Pancreas (tissue), 10 donors: Measurements from ENCODE around the gene STRN. TPM values are rescaled to one million over a fixed set of nuclear protein-coding genes. Genes with fewer than 3 reads are reported as not detected.

Source experiments
- ATAC-seq, 4 donors: fragments of 200-7000 bp; cut with Tn5 transposase; one replicate each; pipeline versions ENCODE4 v1.8.0 to v1.9.1; 2020; ENCODE audit warnings: mild to moderate bottlenecking in 4 of 4, moderate library complexity in 4 of 4
- DNase-seq, 6 donors: peaks; one replicate each; pipeline ENCODE4 v3.0.0-alpha.2; 2020
- FAIRE-seq: peaks from 2 replicates; lab custom pipeline; 2012; peaks lifted over from hg19 to GRCh38; lab: Jason Lieb, UNC
- H3K27ac ChIP-seq, 4 donors: fragments of 200-600 bp; sonication (generic); 1 replicate in 3 of 4; 2 replicates in 1 of 4; pipeline versions ENCODE4 v1.5.0 to v1.8.0; 2020
- H3K27me3 ChIP-seq, 4 donors: fragments of 200-600 bp; one replicate each; pipeline ENCODE4 v1.8.0; 2021
- H3K36me3 ChIP-seq, 3 donors: fragments of 200-600 bp; sonication (generic) in 1 of 3; one replicate each; pipeline versions ENCODE4 v1.5.0 to v1.8.0; 2020 to 2021
- H3K4me1 ChIP-seq, 3 donors: fragments of 200-600 bp; one replicate each; pipeline ENCODE4 v1.8.0; 2021
- H3K4me3 ChIP-seq, 4 donors: fragments of 200-600 bp; sonication (generic) in 2 of 4; one replicate each; pipeline versions ENCODE4 v1.5.0 to v1.8.0; 2020 to 2021
- H3K9me3 ChIP-seq, 4 donors: fragments of 200-600 bp; one replicate each; pipeline ENCODE4 v1.8.0; 2021
- WGBS, 2 donors: extraction: QIAGEN DNeasy Blood & Tissue Kit; methylation state at CpG; one replicate each; pipeline ENCODE4 v1.1.7; 2013; 5-methylcytosine and 5-hydroxymethylcytosine counted together
- intact Hi-C, 3 donors: fragments of 100-400 bp; cut with DNase I; formaldehyde crosslinking; loops; one replicate each; pipeline versions ENCODE4 v1.11.1 to v1.14.2; 2022
- polyA plus RNA-seq, 2 donors: library from polyadenylated mRNA; stranded (reverse); fragments of 200-250 nt; gene quantifications; one replicate each; pipeline ENCODE4 v1.2.3, GENCODE V29; 2013
- total RNA-seq, 6 donors: library from RNA; stranded (reverse); fragmentation: NEBNext Ultra II Directional in 4 of 6; extraction: Animal tissue kit (Norgen Biotek cat#: 25700) in 4 of 6; gene quantifications; one replicate each; pipeline versions ENCODE4 v1.2.1 to v1.2.4, GENCODE V29; 2021 to 2023
- TF ChIP-seq, protein P1 (sequence below), 4 donors: fragments of 200-600 bp; sonication (generic) in 3 of 4; IDR thresholded peaks; one replicate each; pipeline versions ENCODE4 v1.5.0 to v1.8.0; 2021; ENCODE audit warnings: antibody characterized with exemption in 4 of 4
- donor health status: healthy with polysubstance abuse.
- donor health status: DM: no; HTN: no; CAD: no; lungs with moderate emphysema.
- donor health status: DM: no; HTN: no; CAD: no.
- donor health status: control.
- donor health status: control.
- donor health status: Bipolar disorder and iron deficiency.
- donor health status: DM: yes; HTN: yes; CAD: no.
- donor health status: DM: no; HTN: no; CAD: no.
- donor health status: DM: no; HTN: no; CAD: no.
- donor health status: DM: yes; HTN: yes; CAD: no.

The STRN gene
- total and polyA plus RNA-seq, 8 donors = 1.8 to 16.2 (median 7.9) TPM

GRCh38 chr2:36820942-36821605, 145.3 kb downstream of the STRN start:
- no peaks in the 10 kb centered on the region for H3K27me3 ChIP-seq
- ATAC-seq (peak; percentile 46 to 76 (median 68)), FAIRE-seq (no peak), DNase-seq (peak in 1 of 6 donors; percentile 15)
- WGBS, 2 donors = 60% methylated on average over 7 of the region's 7 CpGs
- H3K9me3 ChIP-seq = no peaks in the 10 kb centered on the region
- no peaks in the 10 kb centered on the region for H3K4me1 ChIP-seq
- intact Hi-C loops = no loop called here
- TF ChIP-seq, protein P1, sequence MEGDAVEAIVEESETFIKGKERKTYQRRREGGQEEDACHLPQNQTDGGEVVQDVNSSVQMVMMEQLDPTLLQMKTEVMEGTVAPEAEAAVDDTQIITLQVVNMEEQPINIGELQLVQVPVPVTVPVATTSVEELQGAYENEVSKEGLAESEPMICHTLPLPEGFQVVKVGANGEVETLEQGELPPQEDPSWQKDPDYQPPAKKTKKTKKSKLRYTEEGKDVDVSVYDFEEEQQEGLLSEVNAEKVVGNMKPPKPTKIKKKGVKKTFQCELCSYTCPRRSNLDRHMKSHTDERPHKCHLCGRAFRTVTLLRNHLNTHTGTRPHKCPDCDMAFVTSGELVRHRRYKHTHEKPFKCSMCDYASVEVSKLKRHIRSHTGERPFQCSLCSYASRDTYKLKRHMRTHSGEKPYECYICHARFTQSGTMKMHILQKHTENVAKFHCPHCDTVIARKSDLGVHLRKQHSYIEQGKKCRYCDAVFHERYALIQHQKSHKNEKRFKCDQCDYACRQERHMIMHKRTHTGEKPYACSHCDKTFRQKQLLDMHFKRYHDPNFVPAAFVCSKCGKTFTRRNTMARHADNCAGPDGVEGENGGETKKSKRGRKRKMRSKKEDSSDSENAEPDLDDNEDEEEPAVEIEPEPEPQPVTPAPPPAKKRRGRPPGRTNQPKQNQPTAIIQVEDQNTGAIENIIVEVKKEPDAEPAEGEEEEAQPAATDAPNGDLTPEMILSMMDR (IDR thresholded peaks at IDR 0.05) = no peak
- no peak overlapping the region for H3K4me3 ChIP-seq
- H3K36me3 ChIP-seq = no peaks in the 10 kb centered on the region
- no peak overlapping the region for H3K27ac ChIP-seq

DNA sequence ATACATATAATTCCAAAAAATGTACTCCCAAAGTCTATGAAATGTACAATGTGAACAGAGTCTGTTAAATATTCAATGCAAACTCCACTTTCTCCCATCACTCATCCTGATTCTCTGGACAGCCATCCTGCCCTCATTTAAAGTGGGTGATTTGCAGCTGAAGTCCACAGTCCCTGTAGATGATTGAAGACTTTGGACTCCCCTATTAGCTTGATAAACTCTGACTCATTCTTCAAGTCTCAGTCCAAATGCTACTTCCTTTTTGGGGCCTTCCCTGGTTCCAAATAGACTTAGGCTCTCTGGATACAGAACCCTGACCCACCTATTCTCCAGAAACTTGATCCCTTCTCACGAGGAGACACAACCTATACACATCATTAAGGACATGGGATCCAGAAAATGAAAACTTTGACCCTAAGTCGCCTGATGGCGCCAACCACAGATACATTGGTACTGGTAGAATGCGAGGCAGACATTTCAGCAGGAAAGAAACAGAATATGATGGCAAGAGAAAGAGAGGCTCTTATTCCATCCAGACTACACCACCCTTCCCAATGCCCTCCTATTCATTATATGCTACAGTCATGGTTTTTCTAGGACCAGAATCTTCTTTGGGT, 147.1 kb downstream of the STRN start:
- no peak overlapping the region for H3K27ac ChIP-seq
- TF ChIP-seq, protein P1 (IDR thresholded peaks at IDR 0.05) = no peak
- DNase-seq (no peak), ATAC-seq (no peak), FAIRE-seq (no peak)
- no peaks in the 10 kb centered on the region for H3K36me3 ChIP-seq
- no peak overlapping the region for H3K4me3 ChIP-seq
- WGBS, 2 donors = 81 to 87% methylated on average over 4 of the region's 4 CpGs
- no peaks in the 10 kb centered on the region for H3K9me3 ChIP-seq
- intact Hi-C loops = no loop called here
- H3K4me1 ChIP-seq = no peaks in the 10 kb centered on the region
- no peaks in the 10 kb centered on the region for H3K27me3 ChIP-seq

- H3K27ac ChIP-seq = no peak overlapping the region
- WGBS, 2 donors = 75 to 89% methylated on average over 2 of the region's 2 CpGs
- no peak for FAIRE-seq
Observed at GRCh38 chr2:36818542-36818941, 147.8 kb downstream of the STRN start.

DNA sequence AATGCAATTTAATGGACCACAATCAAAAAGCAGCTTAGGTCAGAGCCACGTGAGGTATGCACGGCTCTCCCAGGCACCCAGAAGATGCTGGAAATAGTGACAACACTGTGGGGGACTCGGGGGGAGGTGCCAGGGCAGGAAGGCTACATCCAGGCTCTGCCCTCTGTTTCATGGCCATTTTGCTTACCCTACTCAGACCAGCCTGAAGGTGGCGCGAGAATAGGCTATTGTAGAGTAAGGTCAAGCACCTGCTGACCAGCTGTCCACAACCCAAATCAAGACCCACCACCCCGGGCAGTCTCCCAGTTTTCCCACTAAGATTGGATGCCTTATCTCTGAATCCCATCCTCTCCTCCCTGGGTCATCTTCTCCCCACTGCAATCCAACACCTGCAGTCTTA, 154.1 kb downstream of the STRN start:
- ATAC-seq = no peak
- H3K9me3 ChIP-seq = no peaks in the 10 kb centered on the region
- H3K27ac ChIP-seq = no peak overlapping the region
- WGBS, 2 donors = 26 to 28% methylated on average over 6 of the region's 6 CpGs
- intact Hi-C loops = no loop called here
- DNase-seq = no peak
- H3K4me3 ChIP-seq = no peak overlapping the region
- H3K36me3 ChIP-seq = no peaks in the 10 kb centered on the region
- TF ChIP-seq, protein P1 (IDR thresholded peaks at IDR 0.05) = no peak
- no peaks in the 10 kb centered on the region for H3K27me3 ChIP-seq
- no peaks in the 10 kb centered on the region for H3K4me1 ChIP-seq
- FAIRE-seq = no peak

More at GRCh38 chr2:36818542-36818941, 147.8 kb downstream of the STRN start:
- intact Hi-C loops = no loop called here
- H3K4me1 ChIP-seq = no peaks in the 10 kb centered on the region
- TF ChIP-seq, protein P1 (IDR thresholded peaks at IDR 0.05) = no peak
- no peaks in the 10 kb centered on the region for H3K27me3 ChIP-seq
- no peaks in the 10 kb centered on the region for H3K9me3 ChIP-seq
- H3K36me3 ChIP-seq = no peaks in the 10 kb centered on the region
- ATAC-seq (no peak), DNase-seq (no peak)
- no peak overlapping the region for H3K4me3 ChIP-seq

DNA sequence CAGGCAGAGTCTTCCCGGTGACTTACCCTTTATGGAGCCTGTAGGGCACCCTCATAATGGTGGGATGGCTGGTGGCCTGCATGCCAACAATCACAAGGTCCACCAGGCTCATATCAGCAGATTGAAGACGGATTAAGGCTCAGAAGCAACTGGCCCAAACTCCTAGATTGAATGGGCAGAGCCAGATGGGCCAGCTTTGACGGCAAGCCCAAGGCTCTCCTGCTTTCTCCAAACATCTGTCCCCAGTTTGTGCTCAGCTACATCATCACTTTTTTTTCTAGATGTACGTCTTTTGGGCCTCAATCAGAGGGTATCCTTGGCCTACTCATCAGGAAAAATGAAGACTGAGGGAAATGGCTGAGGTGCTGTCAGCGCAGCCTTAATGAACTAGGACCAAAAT, 155.3 kb downstream of the STRN start:
- no peaks in the 10 kb centered on the region for H3K27me3 ChIP-seq
- ATAC-seq = no peak
- 83 to 85% methylated on average over 5 of the region's 5 CpGs for WGBS, 2 donors
- H3K27ac ChIP-seq = no peak overlapping the region
- H3K4me3 ChIP-seq = no peak overlapping the region
- DNase-seq = no peak
- H3K36me3 ChIP-seq = no peaks in the 10 kb centered on the region
- no peak for FAIRE-seq
- intact Hi-C loops = no loop called here
- H3K9me3 ChIP-seq = no peaks in the 10 kb centered on the region
- no peaks in the 10 kb centered on the region for H3K4me1 ChIP-seq
- TF ChIP-seq, protein P1 (IDR thresholded peaks at IDR 0.05) = no peak
